GM12878 (cell line): ENCODE measurements around the gene BCO1. TPM values are rescaled to one million over a fixed set of nuclear protein-coding genes. Genes with fewer than 3 reads are reported as not detected.

Source experiments
- ATAC-seq: fragments of 200-7000 bp; cut with Tn5 transposase; 3 replicates; pipeline ENCODE4 v1.9.1; 2020; ENCODE audit warnings: mild to moderate bottlenecking, moderate library complexity
- BruUV-seq: library from RNA; stranded (reverse); fragments of 400-500 nt; replicated peaks from 2 replicates; lab custom pipeline; 2021; lab: Mats Ljungman, UMichigan
- CTCF ChIA-PET: fragments of 300-600 bp; sonication (Branson Sonifier 250); formaldehyde crosslinking; extraction: SDS; loops from one replicate; lab custom pipeline; 2021; ENCODE audit warnings: inconsistent platforms; lab: Yijun Ruan, JAX
- POLR2A ChIA-PET: fragments of 350-600 bp; formaldehyde crosslinking; extraction: SDS; loops from one replicate; lab custom pipeline; 2021; ENCODE audit warnings: inconsistent platforms; lab: Charles Lee
- RAD21 ChIA-PET: fragments of 300-600 bp; sonication (Branson Sonifier 250); formaldehyde crosslinking; loops from one replicate; lab custom pipeline; 2023; ENCODE audit warnings: antibody characterized with exemption; ENCODE audit not compliant: unreplicated experiment; lab: Charles Lee
- SMC1A ChIA-PET: fragments of 300-600 bp; sonication (Branson Sonifier 250); formaldehyde crosslinking; loops from one replicate; lab custom pipeline; 2023; ENCODE audit not compliant: unreplicated experiment, uncharacterized antibody; lab: Charles Lee
- DNase-seq: peaks from one replicate; pipeline ENCODE4 v3.0.0-alpha.2; 2011; ENCODE audit warnings: low read depth, low spot score
- FAIRE-seq: peaks from 3 replicates; lab custom pipeline; 2011; peaks lifted over from hg19 to GRCh38; lab: Jason Lieb, UNC
- H2AFZ ChIP-seq: 2 replicates; pipeline ENCODE4 v1.6.0; 2011; ENCODE audit warnings: low read depth, low read length, control low read depth; ENCODE audit not compliant: control insufficient read depth
- H3K27ac ChIP-seq: 2 replicates; pipeline ENCODE4 v1.5.1; 2011; ENCODE audit warnings: control low read depth; ENCODE audit not compliant: control insufficient read depth, insufficient read depth
- H3K27me3 ChIP-seq, 2 experiments: replicated peaks in 1 of 2; 2 replicates each; pipeline versions ENCODE4 v1.6.0 to v1.6.1; 2011; ENCODE audit warnings: low read length in 1 of 2; ENCODE audit not compliant: control insufficient read depth in 2 of 2, insufficient read depth in 2 of 2
- H3K36me3 ChIP-seq, 2 experiments: 2 replicates each; pipeline ENCODE4 v1.5.1; 2011; ENCODE audit warnings: low read length in 1 of 2; ENCODE audit not compliant: control insufficient read depth in 2 of 2, insufficient read depth in 2 of 2
- H3K4me1 ChIP-seq: 2 replicates; pipeline ENCODE4 v1.6.1; 2011; ENCODE audit warnings: mild to moderate bottlenecking, low read length, moderate library complexity, mixed read lengths; ENCODE audit not compliant: control insufficient read depth, insufficient read depth
- H3K4me2 ChIP-seq: 2 replicates; pipeline ENCODE4 v1.6.0; 2011; ENCODE audit warnings: control low read depth; ENCODE audit not compliant: control insufficient read depth, insufficient read depth
- H3K4me3 ChIP-seq: fragments of 200-600 bp; sonication (generic); 2 replicates; pipeline ENCODE4 v1.5.1; 2016
- H3K79me2 ChIP-seq: 2 replicates; pipeline ENCODE4 v1.6.0; 2011; ENCODE audit warnings: low read length; ENCODE audit not compliant: control insufficient read depth, insufficient read depth
- H3K9ac ChIP-seq: 2 replicates; pipeline ENCODE4 v1.8.0; 2011; ENCODE audit warnings: low read length, control low read depth, mixed read lengths; ENCODE audit not compliant: control insufficient read depth, insufficient read depth
- H3K9me3 ChIP-seq: replicated peaks from 3 replicates; pipeline ENCODE4 v1.5.1; 2011; ENCODE audit warnings: mild to moderate bottlenecking, low read length; ENCODE audit not compliant: control insufficient read depth, insufficient read depth
- H4K20me1 ChIP-seq: 2 replicates; pipeline ENCODE4 v1.6.0; 2011; ENCODE audit not compliant: control insufficient read depth, insufficient read depth
- CEBPB ChIP-seq, 2 experiments: fragments of 150-350 bp in 1 of 2; IDR thresholded peaks; 2 replicates each; pipeline ENCODE4 v1.6.1; 2012 to 2014; ENCODE audit warnings: low read depth in 2 of 2, low read length in 2 of 2, borderline replicate concordance in 1 of 2, inconsistent platforms in 1 of 2
- CHD1 ChIP-seq: IDR thresholded peaks from 2 replicates; pipeline ENCODE4 v1.6.1; 2012; ENCODE audit warnings: low read depth, low read length, improper control_type of control experiment
- CREM ChIP-seq: IDR thresholded peaks from 2 replicates; pipeline ENCODE4 v1.6.1; 2014; ENCODE audit warnings: antibody characterized with exemption, low read depth
- DPF2 ChIP-seq: fragments of 450-650 bp; IDR thresholded peaks from 2 replicates; pipeline ENCODE4 v1.6.1; 2017; ENCODE audit warnings: mild to moderate bottlenecking
- E4F1 ChIP-seq: fragments of 450-650 bp; IDR thresholded peaks from 2 replicates; pipeline ENCODE4 v1.6.1; 2018; ENCODE audit warnings: borderline replicate concordance, mild to moderate bottlenecking; ENCODE audit not compliant: partially characterized antibody
- JUND ChIP-seq: IDR thresholded peaks from 2 replicates; pipeline ENCODE4 v1.6.1; 2012; ENCODE audit warnings: low read depth, mild to moderate bottlenecking, low read length, improper control_type of control experiment, moderate library complexity
- KDM1A ChIP-seq: fragments of 200-600 bp; sonication (generic); IDR thresholded peaks from 2 replicates; pipeline ENCODE4 v1.6.1; 2016; ENCODE audit warnings: borderline replicate concordance
- MEF2A ChIP-seq: IDR thresholded peaks from 2 replicates; pipeline ENCODE4 v1.6.1; 2011; ENCODE audit warnings: low read depth, mild to moderate bottlenecking, low read length, moderate library complexity; ENCODE audit not compliant: insufficient read depth
- NR2C1 ChIP-seq: fragments of 450-650 bp; IDR thresholded peaks from 2 replicates; pipeline ENCODE4 v1.6.1; 2017; ENCODE audit warnings: antibody characterized with exemption, mild to moderate bottlenecking, moderate library complexity
- PML ChIP-seq: IDR thresholded peaks from 2 replicates; pipeline ENCODE4 v1.6.1; 2012; ENCODE audit warnings: low read length, inconsistent platforms
- POLR2A ChIP-seq: IDR thresholded peaks from 2 replicates; pipeline ENCODE4 v1.6.1; 2011; ENCODE audit warnings: low read depth, mild to moderate bottlenecking, low read length
- PRDM15 ChIP-seq: fragments of 450-650 bp; formaldehyde crosslinking; IDR thresholded peaks from 2 replicates; pipeline ENCODE4 v1.4.0; 2020; ENCODE audit warnings: mild to moderate bottlenecking, moderate library complexity
- RELA ChIP-seq: fragments of 450-650 bp; IDR thresholded peaks from 2 replicates; pipeline ENCODE4 v1.8.0; 2014; ENCODE audit warnings: borderline replicate concordance; ENCODE audit not compliant: partially characterized antibody
- REST ChIP-seq: IDR thresholded peaks from 2 replicates; pipeline ENCODE4 v1.6.1; 2012; ENCODE audit warnings: mild to moderate bottlenecking, low read depth, low read length
- TCF3 ChIP-seq: IDR thresholded peaks from 2 replicates; pipeline ENCODE4 v1.6.1; 2012; ENCODE audit warnings: low read depth, mild to moderate bottlenecking, low read length, borderline replicate concordance; ENCODE audit not compliant: insufficient read depth
- ZNF622 ChIP-seq: fragments of 450-650 bp; IDR thresholded peaks from 2 replicates; pipeline ENCODE4 v1.6.1; 2017; ENCODE audit warnings: mild to moderate bottlenecking, inconsistent platforms
- ZSCAN29 ChIP-seq: fragments of 450-650 bp; IDR thresholded peaks from 2 replicates; pipeline ENCODE4 v1.6.1; 2017; ENCODE audit warnings: mild to moderate bottlenecking, moderate library complexity
- WGBS: methylation state at CpG from one replicate; pipeline ENCODE4 v1.1.6; 2016; ENCODE audit warnings: low lambda C conversion rate; ENCODE audit not compliant: insufficient replicate concordance, insufficient coverage; ENCODE audit errors: missing lambda C conversion rate; 5-methylcytosine and 5-hydroxymethylcytosine counted together
- in situ Hi-C: fragments of 300-500 bp; cut with MboI; formaldehyde crosslinking; loops from 9 replicates; pipeline ENCODE4 v1.14.3; 2018; ENCODE audit warnings: mixed read lengths
- intact Hi-C: fragments of 100-400 bp; cut with micrococcal nuclease; formaldehyde crosslinking; loops from one replicate; pipeline ENCODE4 v1.14.2; 2022; ENCODE audit not compliant: unreplicated experiment
- polyA plus RNA-seq, 11 experiments: library from polyadenylated mRNA; depleted of rRNA in 4 of 11; unstranded in 6 of 11; stranded (reverse) in 5 of 11; fragments of >200 nt; fragmentation: Nextera tagmentation in 4 of 11; fragmentation: Illumina TruSeq in 1 of 11; extraction: Ambion mirVana in 4 of 11; extraction: Trizol in 1 of 11; gene quantifications; 1 replicate in 1 of 11; 2 replicates in 10 of 11; pipeline versions ENCODE4 v1.2.1 to v1.2.3, GENCODE V29; 2011 to 2016; ENCODE audit warnings: inconsistent platforms in 2 of 11, missing spikeins in 2 of 11, low read depth in 1 of 11
- total RNA-seq, 4 experiments: library from RNA; depleted of rRNA in 3 of 4; stranded (reverse); fragments of >200 nt in 3 of 4; fragmentation: Illumina TruSeq in 1 of 4; extraction: Trizol in 1 of 4; gene quantifications; 2 replicates each; pipeline versions ENCODE4 v1.2.1 to v1.2.3, GENCODE V29; 2013 to 2021

The BCO1 gene
- total and polyA plus RNA-seq, 10 of the 15 experiments (the other 5 are each of a cell fraction or from before 2014, with no cell fraction given): 0.09 to 0.21 (median 0.14) TPM; not detected in 7

GRCh38 chr16:81278526-81278925, 40.0 kb downstream of the BCO1 start:
- Histone ChIP-seq H2AFZ (no peak overlapping the region), H3K4me2 (no peak overlapping the region), H3K36me3 (no peaks in the 10 kb centered on the region), H4K20me1 (no peaks in the 10 kb centered on the region), H3K79me2 (no peaks in the 10 kb centered on the region), H3K4me3 (no peak overlapping the region), H3K9ac (no peak overlapping the region), H3K9me3 (no peaks in the 10 kb centered on the region), H3K4me1 (no peaks in the 10 kb centered on the region), H3K27ac (no peak overlapping the region), H3K27me3 (peaks cover 0 to 2% of the 10 kb centered on the region in 2 experiments; a peak in 3 of 4 replicates)
- ChIA-PET RAD21 (interaction anchor here (0.8 kb wide), 1 partner anchor 37 kb away, joined by 4 read pairs; no protein-coding TSS in a partner anchor), CTCF (no interaction called here), POLR2A (interaction anchor here (0.6 kb wide), 1 partner anchor 33 kb away, joined by 3 read pairs; no protein-coding TSS in a partner anchor), SMC1A (interaction anchor here (0.8 kb wide), 2 partner anchors 16 to 353 kb away, joined by 3 read pairs; no protein-coding TSS in a partner anchor)
- DNase-seq: no peak
- BruUV-seq: no TSS peak
- intact Hi-C loops: no loop called here
- FAIRE-seq: no peak
- in situ Hi-C loops: no loop called here
- WGBS: 54% methylated on average over 4 of the region's 4 CpGs
- no peak for ATAC-seq
- TF ChIP-seq ZNF622: no peak
- TF ChIP-seq JUND: no peak
- TF ChIP-seq CREM: no peak
- TF ChIP-seq PML: no peak
- TF ChIP-seq TCF3: no peak
- no peak for TF ChIP-seq MEF2A
- TF ChIP-seq ZSCAN29: no peak
- TF ChIP-seq E4F1: no peak
- no peak for TF ChIP-seq CEBPB (IDR thresholded peaks at IDR 0.05; ENCODE audit: borderline replicate concordance in 1 of 2, low read depth in 2 of 2, low read length in 2 of 2)
- no peak for TF ChIP-seq CHD1
- TF ChIP-seq DPF2: no peak
- TF ChIP-seq POLR2A: no peak
- no peak for TF ChIP-seq REST
- no peak for TF ChIP-seq RELA
- no peak for TF ChIP-seq KDM1A
- no peak for TF ChIP-seq PRDM15 (CRISPR knock-in tag)
- TF ChIP-seq NR2C1: no peak
